Measurements from ENCODE around the gene PCDHGB1.
A peak's percentile ranks its signal among the peaks of the same experiment; 100 is the strongest.
"Not testable (repeated sequence)": the region's sequence is repeated elsewhere in the genome, so short reads cannot be mapped to it uniquely, and the experiment has no call there.

PCDHGB1 gene

GRCh38 chr5:141384471-141385267 is 34.8 kb downstream of the PCDHGB1 start:
- no peak for DNase-seq

GRCh38 chr5:141387557-141388311 is 37.8 kb downstream of the PCDHGB1 start, which contains the start of gene PCDHGB4:
PCDHGB4 (plus strand) TSS chr5:141387698; CDS start chr5:141387885, 187 bp downstream.
- DNase-seq, result not testable (repeated sequence)

GRCh38 chr5:141388661-141389060 is 38.8 kb downstream of the PCDHGB1 start:
- DNase-seq, result no peak

- DNase-seq, result no peak
Measured at GRCh38 chr5:141389153-141390042, 39.5 kb downstream of the PCDHGB1 start.

GRCh38 chr5:141392429-141393198 is 42.7 kb downstream of the PCDHGB1 start, which contains the start of gene PCDHGA8:
PCDHGA8 (plus strand) TSS chr5:141392633; CDS start chr5:141392814, 181 bp downstream.
- DNase-seq, result no peak

GRCh38 chr5:141393267-141393666 is 43.4 kb downstream of the PCDHGB1 start:
- DNase-seq, result no peak

- DNase-seq, result not testable (repeated sequence)
Measured at GRCh38 chr5:141394401-141395187, 44.7 kb downstream of the PCDHGB1 start.

GRCh38 chr5:141397756-141398551 is 48.1 kb downstream of the PCDHGB1 start, which contains the start of gene PCDHGB5:
PCDHGB5 (plus strand) TSS chr5:141397947; CDS start chr5:141398128, 181 bp downstream.
- peak in 2 of 5 donors; percentile 18 to 24 for DNase-seq

GRCh38 chr5:141398608-141399007 is 48.7 kb downstream of the PCDHGB1 start:
- no peak for DNase-seq

GRCh38 chr5:141399555-141400258 is 49.8 kb downstream of the PCDHGB1 start:
- no peak for DNase-seq
